ENCODE measurements around the gene ARFGAP1.

- TF ChIP-seq SIX5 (IDR thresholded peaks at IDR 0.05; ENCODE audit: low read depth, low read length) (no peak), RXRA (IDR thresholded peaks at IDR 0.05; ENCODE audit: insufficient read depth, low read depth, low read length) (no peak), CTCF (IDR thresholded peaks at IDR 0.05; ENCODE audit: control extremely low read depth in 1 of 3, insufficient read depth in 1 of 3, low read depth in 1 of 3, low read length in 3 of 3) (no peak), ZNF274 (IDR thresholded peaks at IDR 0.05; ENCODE audit: borderline replicate concordance, extremely low read depth, low read length) (no peak), POLR2A (IDR thresholded peaks at IDR 0.05; ENCODE audit: control extremely low read depth in 1 of 2, low read depth in 2 of 2, low read length in 2 of 2) (no peak), RAD21 (IDR thresholded peaks at IDR 0.05 in 1 of 2, conservative IDR thresholded peaks at IDR 0.05 in 1 of 2; ENCODE audit: low read depth in 2 of 2, low read length in 2 of 2) (no peak), TAF1 (IDR thresholded peaks at IDR 0.05; ENCODE audit: low read depth, low read length) (no peak)
Measured at GRCh38 chr20:63257629-63258028, 15.0 kb upstream of the ARFGAP1 start.
